GM18907 (cell line): ENCODE results near the gene TNXB.
"Not testable (repeated sequence)": the region's sequence is repeated elsewhere in the genome, so short reads cannot be mapped to it uniquely, and the experiment has no call there.

Experiments
- ATAC-seq: cut with Tn5 transposase; IDR thresholded peaks from one replicate; pipeline ENCODE4 v1.9.1; 2021; ENCODE audit warnings: mild to moderate bottlenecking, moderate library complexity; ENCODE audit not compliant: unreplicated experiment

The TNXB gene

DNA sequence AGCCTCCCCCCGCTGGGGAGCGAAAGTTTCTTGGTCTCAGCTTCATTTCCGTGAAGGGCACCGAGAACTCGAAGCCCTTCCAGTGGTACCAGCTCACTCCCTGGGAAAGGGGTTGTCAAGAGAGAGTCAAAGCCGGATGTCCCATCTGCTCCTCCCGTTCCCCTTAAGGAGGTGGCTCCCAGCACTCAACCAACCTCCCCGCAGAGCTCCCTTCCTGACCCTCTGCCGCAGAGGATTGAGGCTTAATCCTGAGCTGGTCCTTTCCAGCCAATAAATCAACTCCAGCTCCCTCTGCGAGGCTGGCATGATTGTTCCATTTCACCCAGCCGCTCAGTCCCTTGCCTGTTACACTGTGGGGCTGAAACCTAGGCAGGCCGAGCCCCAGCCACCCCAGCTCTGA, 100.5 kb downstream of the TNXB start:
- ATAC-seq = not testable (repeated sequence)

DNA sequence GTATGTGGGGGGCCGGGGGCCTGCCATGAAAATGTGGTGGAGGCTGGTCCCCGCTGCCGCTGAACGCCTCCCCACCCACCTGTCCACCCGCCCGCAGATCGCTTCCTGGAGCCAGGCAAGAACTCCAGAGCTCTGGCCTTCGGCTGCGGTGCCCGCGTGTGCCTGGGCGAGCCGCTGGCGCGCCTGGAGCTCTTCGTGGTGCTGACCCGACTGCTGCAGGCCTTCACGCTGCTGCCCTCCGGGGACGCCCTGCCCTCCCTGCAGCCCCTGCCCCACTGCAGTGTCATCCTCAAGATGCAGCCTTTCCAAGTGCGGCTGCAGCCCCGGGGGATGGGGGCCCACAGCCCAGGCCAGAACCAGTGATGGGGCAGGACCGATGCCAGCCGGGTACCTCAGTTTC, 101.1 kb downstream of the TNXB start:
- ATAC-seq = not testable (repeated sequence)

GRCh38 chr6:32007086-32007485, 102.1 kb downstream of the TNXB start:
- not testable (repeated sequence) for ATAC-seq

- not testable (repeated sequence) for ATAC-seq
Measured at GRCh38 chr6:32005991-32006529, 103.1 kb downstream of the TNXB start.

- not testable (repeated sequence) for ATAC-seq
Measured at GRCh38 chr6:32005538-32005880, 103.6 kb downstream of the TNXB start.

DNA sequence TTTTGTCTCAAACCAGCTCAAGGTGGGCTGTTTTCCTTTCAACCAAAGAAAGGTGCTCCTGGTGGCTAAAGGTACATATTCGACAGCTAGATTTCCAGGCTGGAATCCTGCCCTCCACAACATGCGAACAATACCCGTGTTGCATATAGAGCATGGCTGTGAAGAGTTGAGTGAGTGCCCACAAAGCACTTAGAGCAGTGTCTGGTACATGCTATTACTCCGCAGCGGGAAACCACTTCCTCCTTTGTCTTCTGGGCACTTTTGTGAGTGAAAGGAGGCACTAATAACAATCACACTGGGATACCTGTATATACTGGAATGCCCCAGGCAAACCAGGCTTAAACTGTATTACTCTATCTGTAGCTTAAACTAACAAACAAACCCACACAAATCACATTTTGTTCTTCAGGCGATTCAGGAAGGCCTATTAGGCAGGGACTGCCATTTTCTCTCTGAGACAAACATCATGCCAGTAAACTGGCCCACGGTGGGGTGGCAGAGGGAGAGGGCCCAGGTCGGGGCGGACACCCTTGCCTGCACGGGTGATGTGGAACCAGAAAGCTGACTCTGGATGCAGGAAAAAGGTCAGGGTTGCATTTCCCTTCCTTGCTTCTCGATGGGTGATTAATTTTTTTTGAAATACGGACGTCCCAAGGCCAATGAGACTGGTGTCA, 104.1 kb downstream of the TNXB start:
- not testable (repeated sequence) for ATAC-seq

DNA sequence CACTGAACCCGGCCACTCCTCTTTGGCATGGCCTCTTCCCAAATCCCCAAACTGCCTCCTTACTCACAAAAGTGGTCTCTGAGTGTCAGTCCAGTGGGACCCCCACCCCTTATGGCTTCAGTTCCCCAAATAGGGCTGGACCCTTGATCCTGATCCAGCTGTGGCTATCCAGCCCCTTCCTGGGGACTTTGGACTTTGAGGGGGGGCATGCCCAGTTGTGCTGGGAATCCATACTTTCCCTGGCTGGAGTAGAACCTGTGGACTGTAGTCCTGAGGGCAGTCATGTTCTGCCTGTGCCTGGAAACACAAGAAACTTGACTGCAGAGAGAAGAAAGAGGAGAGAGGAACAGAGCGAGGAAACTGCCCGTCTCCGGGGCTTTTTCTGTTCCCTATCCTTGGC, 104.7 kb downstream of the TNXB start:
- ATAC-seq = not testable (repeated sequence)

DNA sequence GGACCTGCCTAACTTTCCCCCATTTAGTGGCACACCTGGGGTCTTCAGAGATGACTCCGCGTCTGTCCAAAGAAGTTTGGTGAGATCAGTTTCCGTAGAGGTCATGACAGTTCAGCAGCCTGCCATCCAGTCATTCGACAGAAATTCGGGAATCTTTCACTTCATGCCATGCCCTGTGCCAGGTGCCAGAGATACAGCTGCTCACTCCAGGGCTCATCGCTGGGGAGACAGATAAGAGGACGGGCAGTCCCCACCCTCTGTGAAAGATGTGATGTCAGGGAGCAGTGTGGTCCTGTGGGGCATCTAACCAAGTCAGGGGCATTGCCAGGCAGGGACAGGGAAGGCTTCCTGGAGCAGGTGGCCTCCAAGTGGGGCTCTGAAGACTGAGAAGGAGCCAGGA, 105.8 kb downstream of the TNXB start:
- not testable (repeated sequence) for ATAC-seq

- not testable (repeated sequence) for ATAC-seq
Measured at GRCh38 chr6:32002546-32003268, 106.4 kb downstream of the TNXB start.

DNA sequence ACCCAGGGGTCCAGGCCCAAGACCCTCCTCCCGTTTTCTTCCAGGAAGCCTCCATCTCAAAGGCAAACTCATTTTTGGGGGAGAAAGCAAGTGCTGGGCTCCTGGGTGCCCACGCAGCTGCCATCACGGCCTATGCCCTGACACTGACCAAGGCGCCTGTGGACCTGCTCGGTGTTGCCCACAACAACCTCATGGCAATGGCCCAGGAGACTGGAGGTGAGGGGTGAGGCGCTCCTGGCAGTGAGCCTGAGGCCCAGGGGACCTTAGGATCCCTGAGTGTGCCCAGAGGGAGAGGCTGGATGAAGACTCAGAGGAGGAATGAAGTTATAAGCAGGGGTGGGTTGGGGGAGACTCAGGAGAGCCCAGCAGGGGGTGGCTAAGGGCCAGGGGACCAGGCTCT, 112.8 kb downstream of the TNXB start:
- not testable (repeated sequence) for ATAC-seq

- not testable (repeated sequence) for ATAC-seq
Measured at GRCh38 chr6:31994421-31994820, 114.7 kb downstream of the TNXB start.
